DMS153 treated with DMSO at 0.1 percent for 48 hours (cell line): ENCODE data around the gene ECT2L.
"Not testable (repeated sequence)": the region's sequence is repeated elsewhere in the genome, so short reads cannot be mapped to it uniquely, and the experiment has no call there.

Source experiments
- DNase-seq: peaks from one replicate; lab custom pipeline; 2025; ENCODE audit not compliant: unreplicated experiment; lab: John Stamatoyannopoulos, UW

ECT2L gene

DNA sequence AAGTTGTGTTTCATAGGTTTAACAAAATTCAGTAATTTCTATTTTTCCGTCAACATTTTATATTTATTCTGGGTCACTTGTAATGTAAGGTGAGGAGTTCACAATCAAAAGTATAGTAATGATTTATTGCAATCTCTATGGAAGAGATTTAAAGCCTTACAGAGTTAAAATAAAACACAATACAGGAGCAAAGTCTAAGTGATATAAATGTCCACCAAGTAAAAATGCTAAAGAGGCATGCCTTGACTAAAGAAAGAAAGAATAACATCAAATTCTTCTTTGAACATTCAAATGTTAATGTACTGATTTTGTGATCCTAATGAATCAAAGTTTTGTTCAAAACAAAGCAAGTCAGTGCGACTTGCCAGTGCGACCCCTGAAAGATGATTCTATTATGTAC lies 130.7 kb downstream of the ECT2L start:
- DNase-seq = no peak

GRCh38 chr6:138931660-138932059 lies 135.8 kb downstream of the ECT2L start:
- no peak for DNase-seq

DNA sequence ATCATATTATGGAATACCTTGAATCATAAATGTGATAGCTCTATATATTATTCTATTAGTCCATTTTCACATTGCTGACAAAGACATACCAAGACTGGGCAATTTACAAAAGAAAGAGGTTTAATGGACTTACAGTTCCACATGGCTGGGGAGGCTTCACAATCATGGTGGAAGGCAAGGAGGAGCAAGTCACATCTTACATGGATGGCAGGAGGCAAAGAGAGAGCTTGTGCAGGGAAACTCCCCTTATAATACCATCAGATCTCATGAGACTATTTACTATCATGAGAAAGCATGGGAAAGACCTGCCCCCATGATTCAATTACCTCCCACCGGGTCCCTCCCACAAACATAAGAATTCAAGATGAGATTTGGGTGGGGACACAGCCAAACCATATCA lies 141.0 kb downstream of the ECT2L start:
- DNase-seq = not testable (repeated sequence)

DNA sequence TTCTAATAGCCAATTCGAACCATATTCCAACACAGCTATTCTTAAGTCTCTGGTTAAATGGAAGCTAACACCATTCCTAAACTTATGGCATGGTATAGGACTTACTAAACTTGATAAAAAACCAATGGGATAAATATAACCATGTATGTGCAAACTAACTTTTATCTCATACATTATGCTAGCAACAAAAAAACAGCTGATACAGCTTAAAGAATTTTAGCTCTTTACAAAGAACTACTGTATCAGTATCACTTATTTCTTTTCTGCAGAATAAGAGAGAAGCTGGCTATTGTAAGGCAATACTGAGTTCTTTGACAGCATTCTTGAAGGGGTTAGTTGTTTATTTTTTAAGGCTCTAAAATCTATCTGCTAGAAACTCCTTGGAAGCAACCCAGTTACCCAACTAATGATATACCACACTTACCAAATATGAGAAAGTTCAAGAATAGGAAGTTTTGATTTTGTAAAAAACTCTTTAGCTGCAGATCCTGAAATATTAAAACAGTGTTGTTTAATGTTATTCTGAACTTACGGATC lies 147.3 kb downstream of the ECT2L start:
- DNase-seq = no peak

- no peak for DNase-seq
These were observed 148.5 kb downstream of the ECT2L start for GRCh38 chr6:138944412-138944811.

GRCh38 chr6:138945354-138945753 lies 149.5 kb downstream of the ECT2L start:
- no peak for DNase-seq

GRCh38 chr6:138948004-138948403 lies 152.1 kb downstream of the ECT2L start:
- no peak for DNase-seq

- no peak for DNase-seq
These were observed 152.8 kb downstream of the ECT2L start for GRCh38 chr6:138948546-138949179.

- no peak for DNase-seq
These were observed 157.6 kb downstream of the ECT2L start for GRCh38 chr6:138953451-138953850.
